ENCODE measurements around the gene SLC44A1.

SLC44A1 gene

GRCh38 chr9:105290418-105290817 lies 46.0 kb downstream of the SLC44A1 start:
- TF ChIP-seq PPARA (CRISPR knock-in tag; IDR thresholded peaks at IDR 0.05; ENCODE audit: borderline replicate concordance) = no peak
- no peak for TF ChIP-seq TCF4 (CRISPR knock-in tag; IDR thresholded peaks at IDR 0.05; ENCODE audit: borderline replicate concordance)
- TF ChIP-seq ZC3H10 (CRISPR knock-in tag; IDR thresholded peaks at IDR 0.05) = no peak
- no peak for TF ChIP-seq CREB5 (CRISPR knock-in tag; IDR thresholded peaks at IDR 0.05; ENCODE audit: low read depth)
- no peak for TF ChIP-seq CSDC2 (CRISPR knock-in tag; IDR thresholded peaks at IDR 0.05)
- TF ChIP-seq ZFP30 (CRISPR knock-in tag; IDR thresholded peaks at IDR 0.05) = no peak
- no peak for TF ChIP-seq TOX (CRISPR knock-in tag; IDR thresholded peaks at IDR 0.05; ENCODE audit: borderline replicate concordance)
- TF ChIP-seq ISL1 (CRISPR knock-in tag; IDR thresholded peaks at IDR 0.05) = no peak
- TF ChIP-seq POU6F1 (CRISPR knock-in tag; IDR thresholded peaks at IDR 0.05; ENCODE audit: borderline replicate concordance, low read depth) = no peak
- TF ChIP-seq ARNTL (CRISPR knock-in tag; IDR thresholded peaks at IDR 0.05; ENCODE audit: borderline replicate concordance, low read depth) = no peak
- no peak for TF ChIP-seq TSHZ2 (CRISPR knock-in tag; IDR thresholded peaks at IDR 0.05)
- no peak for TF ChIP-seq ZNF565 (CRISPR knock-in tag; conservative IDR thresholded peaks at IDR 0.05; ENCODE audit: low read depth)

GRCh38 chr9:105290954-105291353 lies 46.5 kb downstream of the SLC44A1 start:
- TF ChIP-seq RARB (CRISPR knock-in tag; IDR thresholded peaks at IDR 0.05) (no peak), ARNTL (CRISPR knock-in tag; IDR thresholded peaks at IDR 0.05; ENCODE audit: borderline replicate concordance, low read depth) (no peak)
- ATAC-seq = no peak

More at GRCh38 chr9:105290418-105290817, 46.0 kb downstream of the SLC44A1 start:
- no peak for ATAC-seq

- TF ChIP-seq SNAI2 (CRISPR knock-in tag; IDR thresholded peaks at IDR 0.05) (no peak), ZNF70 (CRISPR knock-in tag; IDR thresholded peaks at IDR 0.05) (no peak), BACH2 (CRISPR knock-in tag; IDR thresholded peaks at IDR 0.05; ENCODE audit: borderline replicate concordance) (no peak), CSRNP3 (CRISPR knock-in tag; IDR thresholded peaks at IDR 0.05) (no peak), ZNF565 (CRISPR knock-in tag; conservative IDR thresholded peaks at IDR 0.05; ENCODE audit: low read depth) (no peak), ZFP30 (CRISPR knock-in tag; IDR thresholded peaks at IDR 0.05) (no peak), PATZ1 (CRISPR knock-in tag; IDR thresholded peaks at IDR 0.05; ENCODE audit: borderline replicate concordance) (no peak)
- ATAC-seq = no peak
These were observed 47.0 kb downstream of the SLC44A1 start for GRCh38 chr9:105291422-105291859.

- no peak for TF ChIP-seq ZNF8 (CRISPR knock-in tag; IDR thresholded peaks at IDR 0.05)
- ATAC-seq = no peak
These were observed 47.5 kb downstream of the SLC44A1 start for GRCh38 chr9:105291938-105292337.

Measured in SK-N-SH treated with all-trans-retinoic acid at 6 μM for 48 hours (cell line).